Measurements from ENCODE around the gene SINHCAF.

Gene SINHCAF

GRCh38 chr12:31343139-31343538, 17.2 kb upstream of the SINHCAF start:
- no peak overlapping the region for H2BK15ac ChIP-seq (replicated peaks; ENCODE audit: low read depth)
- DNase-seq: no peak
- no peaks in the 10 kb centered on the region for H3K27me3 ChIP-seq (ENCODE audit: insufficient read depth, low read length, poor library complexity)
- H3K4ac ChIP-seq (ENCODE audit: low read depth, low read length): no peak overlapping the region
- H3K36me3 ChIP-seq (ENCODE audit: control insufficient read depth, insufficient read depth, low read length): no peaks in the 10 kb centered on the region
- H3K27ac ChIP-seq (ENCODE audit: low read depth, low read length): no peak overlapping the region
- 97% methylated on average over 2 of the region's 8 CpGs for WGBS (ENCODE audit: extremely low coverage, insufficient coverage, low lambda C conversion rate)
- H4K8ac ChIP-seq (ENCODE audit: low read depth, low read length): no peak overlapping the region
- no peak overlapping the region for H3K18ac ChIP-seq (ENCODE audit: low read length)
- no peak overlapping the region for H2BK5ac ChIP-seq (ENCODE audit: low read length)
- H2AK5ac ChIP-seq (ENCODE audit: low read length): no peak overlapping the region
- H3K79me1 ChIP-seq (ENCODE audit: low read length): no peaks in the 10 kb centered on the region
- no peak overlapping the region for H3K56ac ChIP-seq (ENCODE audit: low read length)
- H3K9ac ChIP-seq (ENCODE audit: low read length): no peak overlapping the region
- H2BK120ac ChIP-seq (ENCODE audit: low read depth, low read length): no peak overlapping the region
- H3K4me2 ChIP-seq (ENCODE audit: low read length): no peak overlapping the region
- H4K5ac ChIP-seq (ENCODE audit: low read length): no peak overlapping the region
- no peaks in the 10 kb centered on the region for H3K79me2 ChIP-seq (ENCODE audit: control insufficient read depth, insufficient read depth, low read length)
- H3K4me3 ChIP-seq (ENCODE audit: low read length): no peak overlapping the region
- H3K23ac ChIP-seq (ENCODE audit: low read length): no peak overlapping the region
- peaks cover 9% of the 10 kb centered on the region for H3K4me1 ChIP-seq (ENCODE audit: control insufficient read depth, low read depth, low read length)

GRCh38 chr12:31342286-31342685, 16.3 kb upstream of the SINHCAF start:
- Histone ChIP-seq H4K8ac (ENCODE audit: low read depth, low read length) (no peak overlapping the region), H3K4me3 (ENCODE audit: low read length) (no peak overlapping the region), H2BK5ac (ENCODE audit: low read length) (no peak overlapping the region), H3K27me3 (ENCODE audit: insufficient read depth, low read length, poor library complexity) (no peaks in the 10 kb centered on the region), H3K79me2 (ENCODE audit: control insufficient read depth, insufficient read depth, low read length) (no peaks in the 10 kb centered on the region), H3K56ac (ENCODE audit: low read length) (no peak overlapping the region), H3K4ac (ENCODE audit: low read depth, low read length) (no peak overlapping the region), H3K4me2 (ENCODE audit: low read length) (no peak overlapping the region), H2BK120ac (ENCODE audit: low read depth, low read length) (no peak overlapping the region), H2AK5ac (ENCODE audit: low read length) (no peak overlapping the region), H2BK15ac (replicated peaks; ENCODE audit: low read depth) (no peak overlapping the region), H4K5ac (ENCODE audit: low read length) (no peak overlapping the region), H3K23ac (ENCODE audit: low read length) (no peak overlapping the region), H3K18ac (ENCODE audit: low read length) (no peak overlapping the region), H3K9ac (ENCODE audit: low read length) (no peak overlapping the region), H3K27ac (ENCODE audit: low read depth, low read length) (no peak overlapping the region), H3K79me1 (ENCODE audit: low read length) (no peaks in the 10 kb centered on the region), H3K36me3 (ENCODE audit: control insufficient read depth, insufficient read depth, low read length) (no peaks in the 10 kb centered on the region), H3K4me1 (ENCODE audit: control insufficient read depth, low read depth, low read length) (peaks cover 6% of the 10 kb centered on the region)
- no CpG with 5 or more reads among the region's 1 CpG for WGBS (ENCODE audit: extremely low coverage, insufficient coverage, low lambda C conversion rate)
- DNase-seq: no peak

- H2BK5ac ChIP-seq (ENCODE audit: low read length): no peak overlapping the region
- no peak overlapping the region for H3K4me3 ChIP-seq (ENCODE audit: low read length)
- no peaks in the 10 kb centered on the region for H3K27me3 ChIP-seq (ENCODE audit: insufficient read depth, low read length, poor library complexity)
- no peak overlapping the region for H3K9ac ChIP-seq (ENCODE audit: low read length)
- no peaks in the 10 kb centered on the region for H3K4me1 ChIP-seq (ENCODE audit: control insufficient read depth, low read depth, low read length)
- H3K4ac ChIP-seq (ENCODE audit: low read depth, low read length): peak overlapping the region; percentile 87
- no peak overlapping the region for H3K23ac ChIP-seq (ENCODE audit: low read length)
- no peak overlapping the region for H2AK5ac ChIP-seq (ENCODE audit: low read length)
- no peaks in the 10 kb centered on the region for H3K79me2 ChIP-seq (ENCODE audit: control insufficient read depth, insufficient read depth, low read length)
- no peak overlapping the region for H3K56ac ChIP-seq (ENCODE audit: low read length)
- peak; percentile 83 for DNase-seq
- H3K18ac ChIP-seq (ENCODE audit: low read length): no peak overlapping the region
- no peaks in the 10 kb centered on the region for H3K79me1 ChIP-seq (ENCODE audit: low read length)
- WGBS (ENCODE audit: extremely low coverage, insufficient coverage, low lambda C conversion rate): no CpG with 5 or more reads among the region's 10 CpGs
- no peak overlapping the region for H2BK120ac ChIP-seq (ENCODE audit: low read depth, low read length)
- H3K36me3 ChIP-seq (ENCODE audit: control insufficient read depth, insufficient read depth, low read length): no peaks in the 10 kb centered on the region
- H3K4me2 ChIP-seq (ENCODE audit: low read length): no peak overlapping the region
- peak overlapping the region; percentile 27 for H2BK15ac ChIP-seq (replicated peaks; ENCODE audit: low read depth)
- no peak overlapping the region for H4K8ac ChIP-seq (ENCODE audit: low read depth, low read length)
- H4K5ac ChIP-seq (ENCODE audit: low read length): no peak overlapping the region
- H3K27ac ChIP-seq (ENCODE audit: low read depth, low read length): no peak overlapping the region
Observed at GRCh38 chr12:31339831-31340622, 14.1 kb upstream of the SINHCAF start.

- Histone ChIP-seq H3K27me3 (ENCODE audit: insufficient read depth, low read length, poor library complexity) (no peaks in the 10 kb centered on the region), H4K5ac (ENCODE audit: low read length) (no peak overlapping the region), H3K56ac (ENCODE audit: low read length) (no peak overlapping the region), H3K79me2 (ENCODE audit: control insufficient read depth, insufficient read depth, low read length) (no peaks in the 10 kb centered on the region), H3K4me2 (ENCODE audit: low read length) (no peak overlapping the region), H4K8ac (ENCODE audit: low read depth, low read length) (no peak overlapping the region), H2BK5ac (ENCODE audit: low read length) (no peak overlapping the region), H3K27ac (ENCODE audit: low read depth, low read length) (no peak overlapping the region), H3K9ac (ENCODE audit: low read length) (no peak overlapping the region), H3K4ac (ENCODE audit: low read depth, low read length) (no peak overlapping the region), H3K18ac (ENCODE audit: low read length) (no peak overlapping the region), H3K79me1 (ENCODE audit: low read length) (no peaks in the 10 kb centered on the region), H3K4me1 (ENCODE audit: control insufficient read depth, low read depth, low read length) (no peaks in the 10 kb centered on the region), H3K36me3 (ENCODE audit: control insufficient read depth, insufficient read depth, low read length) (no peaks in the 10 kb centered on the region), H3K23ac (ENCODE audit: low read length) (no peak overlapping the region), H2AK5ac (ENCODE audit: low read length) (no peak overlapping the region), H2BK120ac (ENCODE audit: low read depth, low read length) (no peak overlapping the region), H3K4me3 (ENCODE audit: low read length) (no peak overlapping the region), H2BK15ac (replicated peaks; ENCODE audit: low read depth) (peak overlapping the region; percentile 42)
- no CpG with 5 or more reads among the region's 4 CpGs for WGBS (ENCODE audit: extremely low coverage, insufficient coverage, low lambda C conversion rate)
- DNase-seq: no peak
Observed at GRCh38 chr12:31337952-31338351, 12.0 kb upstream of the SINHCAF start.

GRCh38 chr12:31331242-31331641, 5.3 kb upstream of the SINHCAF start:
- H3K4ac ChIP-seq (ENCODE audit: low read depth, low read length): no peak overlapping the region
- H3K9ac ChIP-seq (ENCODE audit: low read length): no peak overlapping the region
- no peak overlapping the region for H3K23ac ChIP-seq (ENCODE audit: low read length)
- H3K79me1 ChIP-seq (ENCODE audit: low read length): no peaks in the 10 kb centered on the region
- no peaks in the 10 kb centered on the region for H3K27me3 ChIP-seq (ENCODE audit: insufficient read depth, low read length, poor library complexity)
- no peak overlapping the region for H3K56ac ChIP-seq (ENCODE audit: low read length)
- H2BK5ac ChIP-seq (ENCODE audit: low read length): no peak overlapping the region
- H3K27ac ChIP-seq (ENCODE audit: low read depth, low read length): no peak overlapping the region
- H3K4me1 ChIP-seq (ENCODE audit: control insufficient read depth, low read depth, low read length): no peaks in the 10 kb centered on the region
- H2BK15ac ChIP-seq (replicated peaks; ENCODE audit: low read depth): no peak overlapping the region
- H3K4me2 ChIP-seq (ENCODE audit: low read length): no peak overlapping the region
- no peak overlapping the region for H3K4me3 ChIP-seq (ENCODE audit: low read length)
- no peak overlapping the region for H4K8ac ChIP-seq (ENCODE audit: low read depth, low read length)
- H3K79me2 ChIP-seq (ENCODE audit: control insufficient read depth, insufficient read depth, low read length): no peaks in the 10 kb centered on the region
- H4K5ac ChIP-seq (ENCODE audit: low read length): no peak overlapping the region
- H3K36me3 ChIP-seq (ENCODE audit: control insufficient read depth, insufficient read depth, low read length): no peaks in the 10 kb centered on the region
- H3K18ac ChIP-seq (ENCODE audit: low read length): no peak overlapping the region
- DNase-seq: no peak
- WGBS (ENCODE audit: extremely low coverage, insufficient coverage, low lambda C conversion rate): no CpG with 5 or more reads among the region's 4 CpGs
- H2AK5ac ChIP-seq (ENCODE audit: low read length): no peak overlapping the region
- no peak overlapping the region for H2BK120ac ChIP-seq (ENCODE audit: low read depth, low read length)

Measured in mesendoderm (in vitro differentiated cells).